BJ (cell line): ENCODE data around the gene NUP85. TPM values are rescaled to one million over a fixed set of nuclear protein-coding genes. Genes with fewer than 3 reads are reported as not detected.
"Not testable (repeated sequence)": the region's sequence is repeated elsewhere in the genome, so short reads cannot be mapped to it uniquely, and the experiment has no call there.

Source experiments
- CTCF ChIA-PET: fragments of 350-600 bp; formaldehyde crosslinking; extraction: SDS; loops from one replicate; lab custom pipeline; 2021; ENCODE audit warnings: antibody characterized with exemption, inconsistent platforms; lab: Yijun Ruan, JAX
- POLR2A ChIA-PET: fragments of 300-600 bp; sonication (Branson Sonifier 250); formaldehyde crosslinking; extraction: SDS; loops from one replicate; lab custom pipeline; 2021; ENCODE audit warnings: antibody characterized with exemption; lab: Charles Lee
- DNase-seq: peaks from one replicate; pipeline ENCODE4 v3.0.0-alpha.2; 2011; ENCODE audit warnings: low read depth
- H3K27me3 ChIP-seq: 2 replicates; pipeline ENCODE4 v1.6.0; 2011; ENCODE audit warnings: low read length; ENCODE audit not compliant: control insufficient read depth, insufficient read depth
- H3K36me3 ChIP-seq: 2 replicates; pipeline ENCODE4 v1.5.1; 2011; ENCODE audit warnings: low read length; ENCODE audit not compliant: control insufficient read depth, insufficient read depth
- H3K4me3 ChIP-seq: 2 replicates; pipeline ENCODE4 v1.5.1; 2011; ENCODE audit warnings: low read depth, mild to moderate bottlenecking, control low read depth, low read length
- CTCF ChIP-seq: IDR thresholded peaks from 2 replicates; pipeline ENCODE4 v1.5.1; 2011; ENCODE audit warnings: low read depth, mild to moderate bottlenecking, control low read depth, inconsistent platforms, low read length, moderate library complexity; ENCODE audit not compliant: insufficient read depth
- polyA plus RNA-seq: library from polyadenylated mRNA; depleted of rRNA; stranded (reverse); fragments of >200 nt; gene quantifications from 2 replicates; pipeline ENCODE4 v1.2.3, GENCODE V29; 2011; rRNA removed

Gene NUP85
- polyA plus RNA-seq, 1 experiment: 74.1 TPM

- no peak overlapping the region for H3K4me3 ChIP-seq
- peaks cover 1% of the 10 kb centered on the region; the same call in 1 of the 2 replicates for H3K36me3 ChIP-seq
- H3K27me3 ChIP-seq: no peaks in the 10 kb centered on the region
- ChIA-PET CTCF (interaction anchor here (0.6 to 1.9 kb wide), 10 partner anchors 10 to 141 kb away, joined by 3 to 11 read pairs (median 4); partner anchors contain the start of genes GRB2 and SLC25A19), POLR2A (interaction anchor here (0.6 kb wide), 1 partner anchor 123 kb away, joined by 6 read pairs; no protein-coding TSS in a partner anchor)
- TF ChIP-seq CTCF: no peak
- peak; percentile 76 for DNase-seq
Measured at GRCh38 chr17:75277664-75278071, 72.2 kb downstream of the NUP85 start.

GRCh38 chr17:75280189-75280588, 74.7 kb downstream of the NUP85 start:
- CTCF ChIA-PET: interaction anchor here (2.0 kb wide), 1 partner anchor 9 kb away, joined by 8 read pairs; the partner anchor contains the start of gene MIF4GD
- DNase-seq, H3K27me3 ChIP-seq, H3K36me3 ChIP-seq, POLR2A ChIA-PET, H3K4me3 ChIP-seq: not testable (repeated sequence)

GRCh38 chr17:75285123-75285522, 79.6 kb downstream of the NUP85 start:
- DNase-seq: no peak
- peaks cover 2% of the 10 kb centered on the region; the same call in 1 of the 2 replicates for H3K36me3 ChIP-seq
- no peaks in the 10 kb centered on the region for H3K27me3 ChIP-seq
- ChIA-PET POLR2A (no interaction called here), CTCF (interaction anchor here (0.9 to 2.8 kb wide), 2 partner anchors 12 to 15 kb away, joined by 4 to 8 read pairs; partner anchors contain the start of gene MIF4GD)
- H3K4me3 ChIP-seq: no peak overlapping the region
- TF ChIP-seq CTCF: no peak

Other genes with a start within 250 kb of the NUP85 start
- gene HID1, start 232.9 kb upstream of the NUP85 start, polyA plus RNA-seq: 1.7 and 1.8 TPM in 2 replicates
- 12.5 and 19.6 TPM in 2 replicates for gene CDR2L, start 218.0 kb upstream of the NUP85 start, polyA plus RNA-seq
- 44.2 and 50.8 TPM in 2 replicates for gene MRPL58, start 193.0 kb upstream of the NUP85 start, polyA plus RNA-seq
- 160 and 304 TPM in 2 replicates for gene ATP5PD, start 158.7 kb upstream of the NUP85 start, polyA plus RNA-seq
- gene KCTD2, start 158.5 kb upstream of the NUP85 start, polyA plus RNA-seq: 23.5 and 28.0 TPM in 2 replicates
- 8.7 and 18.3 TPM in 2 replicates for gene SLC16A5, start 117.7 kb upstream of the NUP85 start, polyA plus RNA-seq
- gene ARMC7, start 95.7 kb upstream of the NUP85 start, polyA plus RNA-seq: 5.7 and 6.9 TPM in 2 replicates
- 38.3 and 61.8 TPM in 2 replicates for gene NT5C, start 73.9 kb upstream of the NUP85 start, polyA plus RNA-seq
- gene JPT1, start 51.2 kb upstream of the NUP85 start, polyA plus RNA-seq: 65.5 and 111 TPM in 2 replicates
- gene SUMO2, start 22.7 kb upstream of the NUP85 start, polyA plus RNA-seq: 131 and 304 TPM in 2 replicates
- gene GGA3, start 55.9 kb downstream of the NUP85 start, polyA plus RNA-seq: 18.7 and 27.6 TPM in 2 replicates
- 66.3 and 69.1 TPM in 2 replicates for gene MRPS7, start 56.2 kb downstream of the NUP85 start, polyA plus RNA-seq
- 20.2 and 29.0 TPM in 2 replicates for gene MIF4GD, start 65.6 kb downstream of the NUP85 start, polyA plus RNA-seq
- 8.3 and 12.0 TPM in 2 replicates for gene SLC25A19, start 83.8 kb downstream of the NUP85 start, polyA plus RNA-seq
- 46.5 and 50.7 TPM in 2 replicates for gene GRB2, start 200.0 kb downstream of the NUP85 start, polyA plus RNA-seq